Stimulated activated CD4-positive, alpha-beta T cell treated with anti-CD3 and anti-CD28 coated beads, TNF-alpha, amount 100 ng/mL, for 24 hours (primary cell): ENCODE data around the gene RNF141.

Experiments used
- DNase-seq, 3 experiments: peaks; one replicate each; pipeline ENCODE4 v3.0.0-alpha.2; 2020; ENCODE audit warnings: low read depth in 3 of 3

Gene RNF141, protein sequence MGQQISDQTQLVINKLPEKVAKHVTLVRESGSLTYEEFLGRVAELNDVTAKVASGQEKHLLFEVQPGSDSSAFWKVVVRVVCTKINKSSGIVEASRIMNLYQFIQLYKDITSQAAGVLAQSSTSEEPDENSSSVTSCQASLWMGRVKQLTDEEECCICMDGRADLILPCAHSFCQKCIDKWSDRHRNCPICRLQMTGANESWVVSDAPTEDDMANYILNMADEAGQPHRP

DNA sequence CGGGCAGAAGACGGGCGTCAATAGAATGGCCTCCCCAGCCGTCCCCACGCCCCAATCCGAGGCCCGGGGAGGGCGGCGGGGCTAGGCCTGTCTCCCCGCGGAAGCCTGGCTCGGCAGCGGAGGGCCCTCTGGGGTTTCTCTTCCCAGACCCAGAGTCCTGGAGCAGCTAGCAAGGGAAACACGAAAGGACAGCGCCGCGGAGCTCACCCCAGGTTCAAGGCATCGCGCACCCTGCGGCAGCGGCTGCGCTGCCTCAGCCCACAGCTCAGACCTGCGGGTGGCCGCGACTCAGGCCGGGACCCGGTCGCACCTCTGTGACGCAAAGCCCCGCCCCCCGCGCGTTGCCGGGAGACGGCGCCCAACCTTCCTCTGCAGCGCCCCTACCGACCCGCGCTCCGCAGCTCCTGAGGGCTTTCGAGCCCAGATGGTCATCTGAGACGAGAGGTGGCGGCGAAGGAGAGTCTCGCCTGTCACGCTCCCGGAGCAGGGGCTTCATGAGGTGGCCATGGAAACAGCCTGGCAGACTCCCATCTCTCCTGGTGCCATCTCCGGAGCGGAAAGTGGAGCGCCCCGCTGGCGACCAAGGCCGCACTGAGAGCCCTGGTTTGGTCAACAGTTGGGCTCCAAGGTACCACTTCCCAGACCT, at the start of gene RNF141:
TSS of gene RNF141 (minus strand) at position 273 of the 646 bp plus-strand sequence. CDS start 7,029 bp downstream, outside the sequence.
- peak; percentile 91 to 96 (median 96) for DNase-seq

DNA sequence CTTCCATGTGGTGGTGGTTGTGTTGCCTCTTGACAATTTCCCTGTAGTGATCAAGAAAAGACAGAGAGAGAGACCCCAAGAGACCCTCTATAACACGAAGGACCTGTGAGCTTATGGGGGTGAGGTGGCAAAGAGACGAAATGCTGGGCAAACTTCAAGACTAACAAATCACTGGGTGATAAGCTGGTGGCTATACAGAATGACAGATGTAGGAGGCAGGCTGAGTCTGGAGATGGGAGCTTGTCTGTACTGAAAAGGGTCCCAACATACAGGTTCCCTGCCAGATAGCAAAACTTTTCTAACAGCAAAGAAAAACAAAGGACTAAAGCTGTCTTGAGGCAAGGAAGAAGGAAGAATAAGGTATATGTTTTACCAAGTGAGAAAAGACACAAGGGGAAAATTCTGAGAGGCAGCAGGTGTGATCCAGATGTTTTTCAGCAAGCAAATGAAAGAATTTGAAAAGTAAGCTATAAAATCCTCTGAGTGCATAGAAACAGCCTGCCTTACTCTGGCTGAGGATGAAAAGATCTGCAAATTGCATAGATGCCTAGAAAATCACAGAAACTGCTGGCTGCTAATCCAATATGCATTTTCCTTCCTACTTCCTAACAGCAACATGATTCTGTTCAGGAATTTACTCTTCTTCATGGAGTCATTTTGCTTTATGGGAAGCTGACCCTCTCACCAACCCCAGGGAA, 49.4 kb upstream of the RNF141 start:
- DNase-seq = no peak

DNA sequence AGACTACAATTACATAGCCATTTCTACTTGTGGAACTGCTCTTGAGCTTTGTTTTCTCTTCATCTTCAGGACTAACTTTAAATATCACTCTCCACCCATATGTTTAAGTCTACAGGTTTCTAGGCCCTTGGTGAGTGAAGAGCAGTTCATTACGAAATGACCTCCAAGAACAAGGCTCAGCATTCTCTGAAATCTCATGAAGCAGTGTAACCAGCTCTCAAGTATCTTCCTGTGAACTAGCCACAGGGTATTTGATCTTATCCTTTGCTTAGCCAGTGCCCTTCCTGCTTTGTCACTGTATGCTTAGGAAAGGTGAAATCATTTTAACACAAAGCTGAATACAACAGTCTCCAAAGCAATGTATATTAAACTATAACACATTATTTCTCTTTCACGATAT, 47.9 kb upstream of the RNF141 start:
- no peak for DNase-seq

DNA sequence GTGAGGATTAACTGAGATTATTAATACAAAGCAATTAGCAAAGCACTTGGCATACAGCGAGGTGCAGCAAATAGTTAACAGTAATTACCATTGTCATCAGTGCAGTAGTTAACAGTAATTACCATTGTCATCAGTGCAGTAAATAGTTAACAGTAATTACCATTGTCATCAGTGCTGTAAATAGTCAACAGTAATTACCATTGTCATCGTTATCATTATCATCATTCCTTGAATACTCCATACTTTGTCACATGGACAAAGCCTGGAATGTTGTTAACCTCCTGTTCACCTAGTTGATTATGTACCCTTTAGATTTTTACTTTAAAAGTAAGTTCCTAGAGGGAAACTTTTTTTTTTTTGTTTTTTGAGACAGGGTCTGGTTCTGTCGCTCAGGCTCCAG, 47.0 kb upstream of the RNF141 start:
- no peak for DNase-seq

- DNase-seq = no peak
Measured at GRCh38 chr11:10587388-10587787, 46.4 kb upstream of the RNF141 start.

- DNase-seq = no peak
Measured at GRCh38 chr11:10584071-10584501, 43.1 kb upstream of the RNF141 start.

- DNase-seq = no peak
Measured at GRCh38 chr11:10581481-10582019, 40.6 kb upstream of the RNF141 start.

- no peak for DNase-seq
Measured at GRCh38 chr11:10580623-10581022, 39.6 kb upstream of the RNF141 start.

GRCh38 chr11:10579700-10580099, 38.7 kb upstream of the RNF141 start:
- no peak for DNase-seq

GRCh38 chr11:10576035-10576398, 35.0 kb upstream of the RNF141 start:
- DNase-seq = no peak

DNA sequence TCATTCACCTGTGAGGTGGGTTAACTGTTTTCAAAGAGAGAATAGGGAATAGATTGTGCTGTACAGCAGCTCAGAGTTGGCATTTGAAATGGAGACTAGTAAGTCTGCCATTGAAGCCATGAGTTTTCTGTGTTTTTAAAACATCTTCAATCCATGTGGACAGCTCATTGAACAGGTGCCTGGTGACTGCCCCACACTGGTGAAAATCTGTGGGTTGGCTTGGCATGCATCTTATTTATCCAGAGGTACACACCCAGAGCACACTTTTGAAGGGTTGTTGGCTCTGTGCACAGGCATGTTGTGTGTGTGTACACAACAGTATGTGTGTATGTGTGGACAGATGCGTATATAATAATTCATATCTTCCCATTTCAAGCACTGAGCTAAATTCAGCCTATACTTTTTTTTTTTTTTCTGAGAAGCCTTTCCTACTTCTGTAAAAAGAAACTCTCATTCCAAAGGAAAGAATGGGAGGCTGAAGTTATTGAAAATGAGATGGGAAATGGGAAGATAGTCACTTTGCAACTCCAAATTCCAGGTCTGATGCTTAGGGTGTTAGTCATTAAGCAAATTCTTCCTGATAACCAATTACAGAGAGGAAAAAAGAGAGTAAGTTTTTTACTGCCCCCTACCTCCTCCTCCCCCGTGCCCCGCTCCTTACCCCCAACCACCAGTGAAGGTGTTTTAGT, 34.5 kb upstream of the RNF141 start:
- DNase-seq = no peak

- DNase-seq = no peak
Measured at GRCh38 chr11:10573556-10573955, 32.6 kb upstream of the RNF141 start.

- DNase-seq = no peak
Measured at GRCh38 chr11:10573028-10573427, 32.0 kb upstream of the RNF141 start.

DNA sequence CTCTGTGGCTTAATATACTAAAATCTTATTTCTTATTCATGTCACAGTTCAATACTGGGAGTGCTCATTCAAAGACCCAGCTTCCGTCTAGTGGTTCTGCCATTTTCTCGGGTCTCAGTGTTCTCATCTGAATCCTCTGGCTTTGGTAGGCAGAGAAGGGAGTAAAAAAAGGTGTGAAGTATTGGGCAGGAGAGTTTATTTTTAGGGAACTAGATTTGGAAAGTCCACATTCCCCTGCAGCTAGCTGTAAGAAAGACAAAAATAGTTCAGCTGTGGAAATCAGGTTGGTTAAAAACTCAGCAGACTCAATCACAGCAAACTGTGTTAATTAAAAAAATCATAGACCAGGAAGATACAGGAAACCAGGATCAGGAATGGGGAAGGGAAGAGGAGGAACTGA, 31.5 kb upstream of the RNF141 start:
- DNase-seq = no peak

GRCh38 chr11:10568486-10568941, 27.5 kb upstream of the RNF141 start, which contains the start of gene LYVE1:
Gene LYVE1, minus strand, starts transcription at chr11:10568665. Its CDS starts 133 bp downstream, at chr11:10568532.
- no peak for DNase-seq

- no peak for DNase-seq
Measured at GRCh38 chr11:10567446-10567845, 26.5 kb upstream of the RNF141 start.

DNA sequence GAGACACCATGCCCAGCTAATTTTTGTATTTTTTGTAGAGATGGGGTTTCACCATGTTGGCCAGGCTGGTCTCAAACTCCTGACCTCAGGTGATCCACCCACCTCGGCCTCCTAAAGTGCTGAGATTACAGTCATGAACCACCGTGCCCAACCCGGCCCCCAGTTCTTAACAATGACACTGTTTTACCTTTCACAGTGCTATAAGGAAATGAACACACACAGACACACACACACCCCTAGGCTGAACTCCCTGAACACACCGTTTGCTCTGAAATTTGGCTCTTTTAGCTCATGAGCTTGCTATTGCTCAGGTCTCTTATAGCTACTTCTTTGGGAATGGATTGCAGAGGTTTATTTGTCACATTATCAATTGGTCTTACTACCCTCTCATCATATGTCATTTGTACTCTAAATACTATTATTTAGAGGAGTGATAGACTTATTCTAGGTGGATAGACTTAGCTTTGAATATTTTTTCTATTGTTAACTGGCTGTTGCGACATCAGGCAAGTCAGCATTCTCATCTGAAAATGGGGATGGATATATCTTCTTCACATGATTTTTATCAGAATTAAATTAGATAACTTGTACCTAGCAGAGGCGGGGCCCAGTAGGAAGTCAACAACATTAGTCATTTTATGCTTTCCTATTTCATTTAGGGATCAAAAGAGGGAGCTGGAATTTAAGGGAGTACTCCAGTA, 25.4 kb upstream of the RNF141 start:
- no peak for DNase-seq

DNA sequence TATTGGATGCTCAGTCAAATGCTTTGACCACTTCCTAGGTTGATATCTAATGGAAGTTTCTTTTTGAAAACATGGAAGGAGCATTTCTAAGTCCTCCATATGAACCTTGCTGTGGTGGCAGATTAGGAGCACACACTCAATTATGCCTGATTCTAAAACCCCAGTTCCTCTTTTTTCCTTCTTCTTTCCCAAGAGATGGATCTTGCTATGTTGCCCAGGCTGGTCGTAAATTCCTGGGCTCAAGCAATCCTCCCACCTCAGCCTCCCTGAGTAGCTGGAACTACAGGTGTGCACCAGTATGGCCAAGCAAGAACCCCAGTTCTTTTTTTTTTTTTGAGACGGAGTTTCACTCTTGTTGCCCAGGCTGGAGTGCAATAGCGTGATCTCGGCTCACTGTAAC, 24.5 kb upstream of the RNF141 start:
- no peak for DNase-seq

DNA sequence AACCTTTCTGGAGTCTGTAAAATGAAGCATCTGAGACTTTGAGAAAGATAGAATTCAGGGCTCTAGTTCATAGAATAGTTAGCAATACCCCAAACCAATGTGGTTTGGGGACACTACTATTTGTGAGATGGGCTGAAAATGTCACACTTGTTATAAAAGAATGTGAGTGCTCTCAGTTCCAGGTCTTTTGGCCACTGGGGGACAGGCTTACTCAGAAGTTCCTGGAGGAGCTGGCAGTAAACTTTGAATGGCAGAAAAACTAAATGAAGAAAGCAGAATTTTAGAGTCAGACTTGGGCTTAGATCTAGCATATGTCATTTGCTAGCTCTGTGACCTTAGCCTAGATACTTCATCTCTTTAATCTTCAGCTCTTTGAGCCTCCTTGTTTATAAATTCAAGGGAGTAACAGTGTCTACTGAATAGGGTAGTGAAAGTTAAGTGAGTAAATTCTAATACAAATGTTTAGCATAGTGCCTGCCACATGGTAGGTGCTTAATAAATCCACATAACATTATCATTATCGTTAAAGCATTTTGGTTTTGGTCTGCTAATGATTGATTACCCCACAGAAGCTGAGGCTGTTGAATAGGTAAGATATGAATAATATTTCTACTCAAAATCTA, 23.8 kb upstream of the RNF141 start:
- DNase-seq = no peak

- no peak for DNase-seq
Measured at GRCh38 chr11:10564030-10564429, 23.0 kb upstream of the RNF141 start.

DNA sequence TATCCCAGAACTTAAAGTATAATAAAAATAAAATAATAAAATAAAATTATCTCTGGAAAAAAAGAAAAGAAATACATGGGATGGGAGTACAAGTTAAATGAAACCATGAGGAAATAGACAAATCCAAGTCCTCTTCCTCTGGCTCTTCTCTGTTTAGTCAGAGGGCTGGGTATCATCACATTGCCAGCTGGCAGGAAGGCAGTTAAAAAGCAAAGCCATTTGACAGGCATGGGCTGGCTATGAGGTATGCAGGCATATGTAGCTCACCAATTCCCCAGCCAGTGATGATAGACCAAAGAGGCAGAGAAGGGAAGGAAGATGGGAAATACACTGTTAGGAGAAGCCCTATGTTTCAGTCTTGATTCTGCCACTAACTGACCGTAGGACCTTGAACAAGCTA, 21.0 kb upstream of the RNF141 start:
- DNase-seq = no peak
